C4-2B (cell line): ENCODE measurements around the gene TELO2.

Experiments
- ZFX ChIP-seq: fragments of 450-650 bp; IDR thresholded peaks from 2 replicates; pipeline ENCODE4 v1.6.1; 2017
- TF ChIP-seq, protein P1 (sequence below): fragments of 450-650 bp; conservative IDR thresholded peaks from 2 replicates; pipeline ENCODE4 v1.5.1; 2017; ENCODE audit warnings: mild to moderate bottlenecking

DNA sequence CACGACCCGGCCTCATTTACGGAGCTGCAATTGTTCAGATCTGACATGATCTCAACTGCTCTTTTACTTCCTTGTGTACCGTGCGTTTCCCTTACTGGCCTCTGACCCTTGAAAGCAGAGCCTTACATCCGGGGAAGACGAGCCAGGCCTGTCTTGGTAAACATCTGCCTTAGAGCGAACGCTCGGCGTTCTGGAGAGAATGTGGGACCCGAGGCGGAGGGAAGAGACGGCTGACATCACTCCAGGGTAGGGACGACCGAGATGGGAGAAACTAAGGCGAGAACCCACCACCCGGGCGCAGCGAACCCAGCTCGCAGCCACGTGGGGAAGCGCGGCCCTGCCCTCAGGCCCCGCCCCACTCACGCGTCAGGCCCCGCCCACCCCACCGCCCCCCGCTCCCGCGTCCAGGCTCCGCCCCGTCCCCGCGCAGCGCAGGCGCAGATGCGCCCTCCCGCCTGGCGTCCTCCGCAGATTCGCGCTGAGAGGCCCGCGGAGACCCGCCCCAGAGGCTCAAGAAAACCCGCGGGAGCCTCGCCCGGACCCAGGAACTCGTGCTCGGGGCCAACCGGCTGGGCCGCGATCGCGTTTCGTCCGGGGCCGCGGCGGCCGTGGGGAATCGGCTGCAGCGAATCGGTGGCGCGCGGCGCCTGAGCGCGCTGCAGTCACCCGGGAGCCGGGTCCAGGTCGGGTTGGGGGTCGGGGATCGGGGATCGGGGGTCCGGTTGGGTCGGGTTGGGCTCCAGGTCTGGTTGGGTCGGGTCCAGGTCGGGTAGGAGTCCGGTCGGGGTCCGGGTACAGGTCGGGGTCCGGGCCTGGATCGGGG lies at the start of gene TELO2:
- TF ChIP-seq, protein P1, sequence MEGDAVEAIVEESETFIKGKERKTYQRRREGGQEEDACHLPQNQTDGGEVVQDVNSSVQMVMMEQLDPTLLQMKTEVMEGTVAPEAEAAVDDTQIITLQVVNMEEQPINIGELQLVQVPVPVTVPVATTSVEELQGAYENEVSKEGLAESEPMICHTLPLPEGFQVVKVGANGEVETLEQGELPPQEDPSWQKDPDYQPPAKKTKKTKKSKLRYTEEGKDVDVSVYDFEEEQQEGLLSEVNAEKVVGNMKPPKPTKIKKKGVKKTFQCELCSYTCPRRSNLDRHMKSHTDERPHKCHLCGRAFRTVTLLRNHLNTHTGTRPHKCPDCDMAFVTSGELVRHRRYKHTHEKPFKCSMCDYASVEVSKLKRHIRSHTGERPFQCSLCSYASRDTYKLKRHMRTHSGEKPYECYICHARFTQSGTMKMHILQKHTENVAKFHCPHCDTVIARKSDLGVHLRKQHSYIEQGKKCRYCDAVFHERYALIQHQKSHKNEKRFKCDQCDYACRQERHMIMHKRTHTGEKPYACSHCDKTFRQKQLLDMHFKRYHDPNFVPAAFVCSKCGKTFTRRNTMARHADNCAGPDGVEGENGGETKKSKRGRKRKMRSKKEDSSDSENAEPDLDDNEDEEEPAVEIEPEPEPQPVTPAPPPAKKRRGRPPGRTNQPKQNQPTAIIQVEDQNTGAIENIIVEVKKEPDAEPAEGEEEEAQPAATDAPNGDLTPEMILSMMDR: no peak
- 0 out of 2 replicates have a peak, but pooled peaks have one; percentile 47 for TF ChIP-seq ZFX
